ENCODE data around the gene TSPAN12.

DNA sequence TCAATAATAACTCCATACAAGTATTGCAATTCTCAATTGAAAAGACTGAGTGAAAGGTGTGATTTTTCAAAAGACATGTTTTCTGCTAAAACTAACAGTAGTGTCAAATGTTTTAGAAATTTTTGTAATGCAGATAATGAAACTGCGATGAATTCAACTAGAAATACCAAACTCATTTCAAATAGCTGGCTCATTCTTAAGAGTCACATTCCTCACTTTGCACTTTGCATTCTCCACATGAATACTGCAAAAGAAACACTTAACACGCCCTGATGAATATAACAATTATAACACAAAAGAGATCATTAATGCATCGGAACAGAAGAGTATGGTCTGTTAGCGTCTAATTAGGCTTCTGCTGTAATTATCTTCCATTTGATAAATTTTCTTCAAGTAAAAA is 15.5 kb upstream of the TSPAN12 start:
- TF ChIP-seq, protein P1, sequence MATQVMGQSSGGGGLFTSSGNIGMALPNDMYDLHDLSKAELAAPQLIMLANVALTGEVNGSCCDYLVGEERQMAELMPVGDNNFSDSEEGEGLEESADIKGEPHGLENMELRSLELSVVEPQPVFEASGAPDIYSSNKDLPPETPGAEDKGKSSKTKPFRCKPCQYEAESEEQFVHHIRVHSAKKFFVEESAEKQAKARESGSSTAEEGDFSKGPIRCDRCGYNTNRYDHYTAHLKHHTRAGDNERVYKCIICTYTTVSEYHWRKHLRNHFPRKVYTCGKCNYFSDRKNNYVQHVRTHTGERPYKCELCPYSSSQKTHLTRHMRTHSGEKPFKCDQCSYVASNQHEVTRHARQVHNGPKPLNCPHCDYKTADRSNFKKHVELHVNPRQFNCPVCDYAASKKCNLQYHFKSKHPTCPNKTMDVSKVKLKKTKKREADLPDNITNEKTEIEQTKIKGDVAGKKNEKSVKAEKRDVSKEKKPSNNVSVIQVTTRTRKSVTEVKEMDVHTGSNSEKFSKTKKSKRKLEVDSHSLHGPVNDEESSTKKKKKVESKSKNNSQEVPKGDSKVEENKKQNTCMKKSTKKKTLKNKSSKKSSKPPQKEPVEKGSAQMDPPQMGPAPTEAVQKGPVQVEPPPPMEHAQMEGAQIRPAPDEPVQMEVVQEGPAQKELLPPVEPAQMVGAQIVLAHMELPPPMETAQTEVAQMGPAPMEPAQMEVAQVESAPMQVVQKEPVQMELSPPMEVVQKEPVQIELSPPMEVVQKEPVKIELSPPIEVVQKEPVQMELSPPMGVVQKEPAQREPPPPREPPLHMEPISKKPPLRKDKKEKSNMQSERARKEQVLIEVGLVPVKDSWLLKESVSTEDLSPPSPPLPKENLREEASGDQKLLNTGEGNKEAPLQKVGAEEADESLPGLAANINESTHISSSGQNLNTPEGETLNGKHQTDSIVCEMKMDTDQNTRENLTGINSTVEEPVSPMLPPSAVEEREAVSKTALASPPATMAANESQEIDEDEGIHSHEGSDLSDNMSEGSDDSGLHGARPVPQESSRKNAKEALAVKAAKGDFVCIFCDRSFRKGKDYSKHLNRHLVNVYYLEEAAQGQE (IDR thresholded peaks at IDR 0.05; ENCODE audit: insufficient read depth in 1 of 2, low read depth in 2 of 2, low read length in 2 of 2): no peak
- TF ChIP-seq POLR2AphosphoS5 (IDR thresholded peaks at IDR 0.05; ENCODE audit: low read depth, low read length) (no peak), TAF1 (IDR thresholded peaks at IDR 0.05; ENCODE audit: borderline replicate concordance, insufficient read depth, low read length) (no peak)

All from PFSK-1 (cell line).